HL-60 (cell line): ENCODE data around the gene OFD1.

ENCODE experiments used
- CTCF ChIP-seq: IDR thresholded peaks from one replicate; pipeline ENCODE4 v1.5.1; 2011; ENCODE audit warnings: low read length, control low read depth, inconsistent platforms; ENCODE audit not compliant: insufficient read depth
- POLR2AphosphoS5 ChIP-seq: IDR thresholded peaks from 2 replicates; pipeline ENCODE4 v1.6.1; 2012; ENCODE audit warnings: low read depth

- no peak for TF ChIP-seq CTCF
- no peak for TF ChIP-seq POLR2AphosphoS5
These were observed 41.7 kb upstream of the OFD1 start for GRCh38 chrX:13692771-13693231.
